Testis (tissue), 2 donors: Measurements from ENCODE around the gene PTGIS.

Experiments
- POLR2A ChIP-seq: fragments of 450-650 bp; IDR thresholded peaks from one replicate; pipeline ENCODE4 v1.6.1; 2017; ENCODE audit warnings: antibody characterized with exemption, mild to moderate bottlenecking, moderate library complexity
- TF ChIP-seq, protein P1 (sequence below), 3 experiments: fragments of 450-650 bp in 2 of 3; fragments of 200-600 bp in 1 of 3; sonication (generic) in 1 of 3; IDR thresholded peaks; one replicate each; pipeline ENCODE4 v1.5.1; 2016 to 2019; ENCODE audit warnings: antibody characterized with exemption in 3 of 3, mild to moderate bottlenecking in 2 of 3, moderate library complexity in 1 of 3

DNA sequence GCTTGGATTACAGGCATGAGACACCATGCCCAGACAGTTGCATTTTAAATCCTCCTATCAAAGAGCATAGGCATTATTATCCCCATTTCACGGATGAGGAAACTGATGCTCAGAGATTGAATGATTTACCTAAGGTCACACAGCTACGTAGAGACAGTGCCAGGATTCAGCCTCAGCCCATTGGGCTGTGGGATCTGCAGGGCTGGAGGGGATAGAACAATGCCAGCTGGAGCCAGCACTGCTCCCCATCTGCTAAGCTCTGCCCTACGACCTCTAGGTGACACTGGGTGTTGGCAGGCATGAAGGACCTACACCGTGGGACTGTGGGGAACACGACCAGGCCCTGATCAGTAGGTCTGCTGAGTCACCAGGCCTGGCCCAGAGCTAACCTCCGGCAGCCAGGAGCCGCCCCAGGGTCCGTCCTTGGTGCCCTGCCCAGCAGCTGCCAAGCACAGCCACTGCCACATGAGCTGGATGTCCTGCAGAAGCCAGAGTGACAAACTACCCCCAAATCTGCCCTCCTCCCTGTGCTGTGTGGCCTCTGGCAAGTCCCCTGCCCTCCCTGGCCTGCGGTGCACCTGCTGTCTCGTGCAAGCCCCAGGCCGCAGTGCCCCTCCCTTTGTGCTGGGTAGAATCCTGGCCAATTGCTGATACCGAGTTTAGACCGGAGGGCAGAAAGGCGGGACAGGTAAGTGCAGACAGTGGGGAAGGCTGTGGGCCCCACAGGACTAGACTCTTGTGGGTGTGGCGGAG is 47.6 kb upstream of the PTGIS start:
- TF ChIP-seq, protein P1, sequence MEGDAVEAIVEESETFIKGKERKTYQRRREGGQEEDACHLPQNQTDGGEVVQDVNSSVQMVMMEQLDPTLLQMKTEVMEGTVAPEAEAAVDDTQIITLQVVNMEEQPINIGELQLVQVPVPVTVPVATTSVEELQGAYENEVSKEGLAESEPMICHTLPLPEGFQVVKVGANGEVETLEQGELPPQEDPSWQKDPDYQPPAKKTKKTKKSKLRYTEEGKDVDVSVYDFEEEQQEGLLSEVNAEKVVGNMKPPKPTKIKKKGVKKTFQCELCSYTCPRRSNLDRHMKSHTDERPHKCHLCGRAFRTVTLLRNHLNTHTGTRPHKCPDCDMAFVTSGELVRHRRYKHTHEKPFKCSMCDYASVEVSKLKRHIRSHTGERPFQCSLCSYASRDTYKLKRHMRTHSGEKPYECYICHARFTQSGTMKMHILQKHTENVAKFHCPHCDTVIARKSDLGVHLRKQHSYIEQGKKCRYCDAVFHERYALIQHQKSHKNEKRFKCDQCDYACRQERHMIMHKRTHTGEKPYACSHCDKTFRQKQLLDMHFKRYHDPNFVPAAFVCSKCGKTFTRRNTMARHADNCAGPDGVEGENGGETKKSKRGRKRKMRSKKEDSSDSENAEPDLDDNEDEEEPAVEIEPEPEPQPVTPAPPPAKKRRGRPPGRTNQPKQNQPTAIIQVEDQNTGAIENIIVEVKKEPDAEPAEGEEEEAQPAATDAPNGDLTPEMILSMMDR (IDR thresholded peaks at IDR 0.05), result no peak
- no peak for TF ChIP-seq POLR2A
